Fibroblast of upper back skin (primary cell): Measurements from ENCODE around the gene TNFRSF9.
"Not testable (repeated sequence)": the region's sequence is repeated elsewhere in the genome, so short reads cannot be mapped to it uniquely, and the experiment has no call there.

Experiments
- DNase-seq: peaks from one replicate; pipeline ENCODE4 v3.0.0-alpha.2; 2013

Gene TNFRSF9

DNA sequence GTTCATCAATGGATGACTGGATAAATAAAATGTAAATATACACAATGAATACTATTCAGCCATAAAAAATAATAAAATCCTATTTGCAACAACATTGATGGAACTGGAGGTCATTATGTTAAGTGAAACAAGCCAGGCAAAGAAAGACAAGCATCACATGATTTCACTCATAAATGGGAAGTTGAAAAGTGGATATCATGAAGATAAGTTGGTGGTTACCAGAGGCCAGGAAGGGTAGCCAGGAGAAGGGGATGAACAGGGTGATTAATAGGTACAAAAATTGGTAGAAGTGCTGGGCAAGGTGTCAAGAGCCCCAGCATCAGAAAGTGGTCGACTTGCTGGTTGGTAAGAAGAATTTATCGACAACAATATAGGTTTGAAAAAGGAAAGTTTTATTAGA, 19.5 kb upstream of the TNFRSF9 start:
- no peak for DNase-seq

DNA sequence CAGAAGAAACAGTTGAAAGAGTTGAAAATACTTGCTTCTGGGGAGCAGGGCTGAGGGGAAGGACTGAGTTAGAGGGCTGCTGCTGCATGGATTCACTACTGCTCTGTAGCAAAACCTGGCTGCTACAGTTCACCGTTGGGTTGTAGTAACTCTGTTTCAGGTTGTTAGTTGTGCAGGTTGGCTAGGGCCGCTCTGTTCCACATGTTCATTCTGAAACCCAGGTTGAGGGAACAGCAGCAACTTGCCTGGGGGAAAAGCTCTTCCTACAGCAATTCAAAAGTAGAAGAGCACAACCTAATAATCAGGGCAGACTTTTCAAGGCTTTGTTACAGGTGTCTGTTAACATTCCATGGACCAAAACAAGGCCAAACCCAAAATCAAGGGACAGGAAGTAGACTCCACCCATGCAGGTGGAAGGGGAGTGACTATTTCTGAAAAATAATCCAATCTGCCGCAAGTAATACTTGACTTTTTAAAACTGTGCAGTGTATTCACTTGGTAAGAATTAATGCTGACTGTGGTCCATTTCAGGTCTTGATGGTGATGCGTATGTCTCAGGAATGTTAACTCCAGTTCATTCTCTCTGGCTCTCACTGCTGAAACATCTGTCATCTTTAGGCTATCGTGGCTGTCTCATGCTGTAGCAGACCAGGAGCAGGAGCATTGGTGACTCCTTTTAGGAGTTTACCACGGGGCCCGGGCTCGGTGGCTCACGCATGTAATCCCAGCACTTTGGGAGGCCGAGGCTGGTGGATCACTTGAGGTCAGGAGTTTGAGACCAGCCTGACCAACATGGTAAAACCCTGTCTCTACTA, 15.8 kb upstream of the TNFRSF9 start:
- DNase-seq, result peak; percentile 76

- no peak for DNase-seq
These were observed 14.0 kb upstream of the TNFRSF9 start for GRCh38 chr1:7954683-7955082.

GRCh38 chr1:7953850-7954609, 13.4 kb upstream of the TNFRSF9 start:
- DNase-seq, result peak; percentile 80

DNA sequence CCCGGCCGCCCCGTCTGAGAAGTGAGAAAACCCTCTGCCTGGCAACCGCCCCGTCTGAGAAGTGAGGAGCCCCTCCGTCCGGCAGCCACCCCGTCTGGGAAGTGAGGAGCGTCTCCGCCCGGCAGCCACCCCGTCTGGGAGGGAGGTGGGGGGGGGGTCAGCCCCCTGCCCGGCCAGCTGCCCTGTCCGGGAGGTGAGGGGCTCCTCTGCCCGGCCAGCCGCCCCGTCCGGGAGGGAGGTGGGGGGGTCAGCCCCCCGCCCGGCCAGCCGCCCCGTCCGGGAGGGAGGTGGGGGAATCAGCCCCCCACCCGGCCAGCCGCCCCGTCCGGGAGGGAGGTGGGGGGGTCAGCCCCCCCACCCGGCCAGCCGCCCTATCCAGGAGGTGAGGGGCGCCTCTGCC, 12.2 kb upstream of the TNFRSF9 start:
- DNase-seq, result not testable (repeated sequence)

- peak; percentile 97 for DNase-seq
These were observed 8.3 kb upstream of the TNFRSF9 start for GRCh38 chr1:7948960-7949359.

DNA sequence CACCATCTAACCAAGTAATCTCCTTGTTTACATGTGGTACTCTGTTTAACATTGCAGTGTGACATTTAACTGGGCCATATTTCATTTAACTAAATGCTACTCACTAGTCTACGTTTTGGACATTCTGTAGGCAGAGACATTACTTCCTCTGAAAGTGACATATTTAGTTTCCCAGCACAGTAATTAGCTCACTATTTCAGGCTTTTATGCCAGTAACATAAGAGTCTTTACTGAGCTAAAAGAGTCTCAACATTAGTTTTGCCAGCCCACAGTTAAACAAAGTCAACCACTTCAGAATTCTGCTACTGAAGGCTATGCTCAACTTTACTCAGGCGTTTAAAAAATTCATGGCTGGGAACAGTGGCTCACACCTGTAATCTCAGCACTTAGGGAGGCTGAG, 2.6 kb upstream of the TNFRSF9 start:
- no peak for DNase-seq

DNA sequence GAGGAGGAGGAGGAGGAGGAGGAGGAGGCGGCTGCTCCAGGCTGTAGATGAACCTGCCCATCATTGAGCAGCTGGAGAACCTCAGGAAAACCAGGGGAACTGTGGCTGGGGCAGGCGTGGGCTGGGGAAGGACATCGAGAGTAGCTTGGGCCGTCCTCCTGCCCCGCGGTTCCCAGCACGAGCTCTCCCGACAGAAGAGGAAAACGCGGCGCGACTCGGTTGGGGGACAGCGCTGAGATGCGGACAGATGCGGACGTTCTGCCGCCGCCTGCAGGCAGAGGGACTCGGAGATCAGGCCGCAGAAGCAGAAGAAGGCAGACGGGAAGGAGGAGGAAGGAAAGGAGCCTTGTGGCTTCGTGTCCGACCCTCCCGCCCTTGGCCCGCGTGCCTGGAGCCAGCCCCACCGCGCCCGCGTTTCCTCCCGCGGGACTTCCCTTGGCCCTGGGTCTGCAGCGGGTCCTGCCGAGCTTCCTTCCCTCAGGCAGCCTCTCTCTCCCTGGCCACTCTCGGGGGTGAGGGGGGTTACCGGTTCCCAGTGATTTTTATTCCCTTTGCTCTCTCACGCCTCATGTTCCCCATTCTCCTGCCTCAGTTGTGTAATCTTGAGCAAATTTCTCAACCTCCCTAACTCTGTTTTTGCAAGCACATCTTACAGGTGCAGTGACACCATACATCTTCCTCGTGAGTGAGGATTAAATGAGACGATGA, 1.7 kb upstream of the TNFRSF9 start:
- peak; percentile 43 for DNase-seq

- DNase-seq, result peak; percentile 26
These were observed 776 bp upstream of the TNFRSF9 start for GRCh38 chr1:7941437-7941793.

DNA sequence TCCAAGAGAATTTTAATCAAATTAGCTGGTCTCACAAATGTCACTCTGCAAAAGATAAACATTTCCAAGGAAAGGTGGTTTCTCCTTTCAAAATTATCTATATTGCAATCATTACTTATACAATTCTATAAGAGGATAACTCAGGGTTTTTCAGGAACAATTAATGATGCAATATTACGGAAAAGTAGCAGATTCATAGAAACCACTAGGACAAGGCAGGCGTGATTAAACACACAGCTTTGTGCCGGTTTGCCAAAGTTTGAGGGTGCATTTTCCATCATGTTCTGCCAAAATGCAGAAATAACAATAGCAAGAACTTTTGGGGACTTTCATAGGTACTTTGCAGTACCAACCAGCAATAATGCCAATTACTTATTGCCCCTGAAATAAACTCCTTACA, 605 bp downstream of the TNFRSF9 start:
- DNase-seq, result peak; percentile 5

GRCh38 chr1:7938070-7938469, 2.6 kb downstream of the TNFRSF9 start:
- no peak for DNase-seq

DNA sequence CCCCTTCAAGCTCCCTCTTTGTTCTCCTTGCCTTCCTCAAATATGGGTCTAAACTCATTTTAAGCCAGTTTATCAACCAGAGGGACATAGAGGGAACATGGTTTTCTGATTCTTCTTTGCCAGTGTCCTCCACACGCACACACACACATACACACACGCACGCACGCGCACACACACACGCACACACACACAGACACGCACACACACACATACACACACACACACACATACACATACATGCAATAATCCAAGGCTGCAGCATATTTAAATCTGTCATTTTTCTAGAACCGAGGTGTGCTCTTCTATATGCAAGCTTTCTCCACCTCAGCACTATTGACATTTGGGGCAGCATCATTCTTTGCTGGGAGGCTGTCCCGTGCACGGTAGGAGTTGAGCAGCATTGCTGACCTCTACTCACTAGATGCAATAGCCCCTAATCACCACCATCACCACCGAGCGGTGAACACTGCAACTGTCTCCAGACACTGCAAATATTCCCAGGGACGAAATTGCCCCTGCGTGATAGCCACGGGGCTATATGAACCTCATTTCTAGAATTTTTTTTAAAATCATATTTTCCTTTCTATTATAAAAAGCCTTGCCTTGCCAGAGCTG, 8.0 kb downstream of the TNFRSF9 start:
- no peak for DNase-seq

- DNase-seq, result no peak
These were observed 9.2 kb downstream of the TNFRSF9 start for GRCh38 chr1:7931446-7931812.

DNA sequence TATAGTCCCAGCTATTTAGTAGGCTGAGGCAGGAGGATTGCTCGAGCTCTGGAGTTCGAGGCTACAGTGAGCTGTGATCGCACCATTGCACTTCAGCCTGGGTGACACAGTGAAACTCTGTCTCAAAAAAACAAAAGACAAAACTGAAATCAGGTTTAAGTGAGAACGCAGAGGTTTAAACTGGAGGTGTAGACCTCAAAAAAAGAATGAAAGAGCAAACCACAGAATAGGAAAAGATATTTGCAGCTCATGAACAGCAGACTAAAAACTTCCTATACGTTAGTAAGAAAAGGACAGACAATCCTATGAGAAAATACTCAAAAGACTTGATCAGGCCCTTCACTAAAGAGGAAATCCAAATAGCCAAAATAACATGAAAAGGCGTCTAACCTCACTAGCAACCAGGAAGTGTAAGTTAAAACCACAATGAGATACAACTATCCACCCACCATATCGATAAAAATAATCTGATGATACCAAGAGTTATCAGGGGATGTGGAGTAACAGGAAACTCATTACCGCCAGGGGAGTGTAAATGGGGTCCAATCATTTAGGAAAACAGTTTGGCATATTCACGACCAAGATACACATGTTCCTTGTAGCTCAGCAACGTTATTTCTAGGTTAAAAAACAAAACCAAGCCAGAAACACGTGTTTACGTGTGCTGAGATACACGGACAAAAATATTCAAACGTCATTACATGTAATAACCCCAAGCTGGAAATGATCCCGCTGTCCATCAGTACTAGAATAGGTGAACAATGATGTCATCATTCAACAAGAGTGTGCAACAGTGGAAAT, 9.8 kb downstream of the TNFRSF9 start:
- no peak for DNase-seq

- DNase-seq, result no peak
These were observed 11.0 kb downstream of the TNFRSF9 start for GRCh38 chr1:7929637-7930036.

DNA sequence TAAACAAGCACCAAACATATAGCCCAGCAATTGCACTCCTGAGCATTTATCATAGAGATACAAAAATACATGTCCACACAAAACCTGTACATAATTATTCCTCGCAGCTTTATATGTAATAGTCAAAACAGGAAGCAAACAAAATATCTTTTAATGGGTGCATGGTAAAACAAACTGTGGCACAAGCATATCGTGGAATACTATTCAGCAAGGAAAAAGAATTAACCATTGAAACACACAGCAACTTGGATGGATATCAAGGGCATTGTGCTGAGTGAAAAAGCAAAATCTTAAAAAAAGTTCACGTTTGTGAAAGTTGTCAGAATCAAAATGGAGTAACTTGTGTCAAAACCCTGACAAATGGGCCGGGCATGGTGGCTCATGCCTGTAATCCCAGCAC, 12.4 kb downstream of the TNFRSF9 start:
- DNase-seq, result no peak

DNA sequence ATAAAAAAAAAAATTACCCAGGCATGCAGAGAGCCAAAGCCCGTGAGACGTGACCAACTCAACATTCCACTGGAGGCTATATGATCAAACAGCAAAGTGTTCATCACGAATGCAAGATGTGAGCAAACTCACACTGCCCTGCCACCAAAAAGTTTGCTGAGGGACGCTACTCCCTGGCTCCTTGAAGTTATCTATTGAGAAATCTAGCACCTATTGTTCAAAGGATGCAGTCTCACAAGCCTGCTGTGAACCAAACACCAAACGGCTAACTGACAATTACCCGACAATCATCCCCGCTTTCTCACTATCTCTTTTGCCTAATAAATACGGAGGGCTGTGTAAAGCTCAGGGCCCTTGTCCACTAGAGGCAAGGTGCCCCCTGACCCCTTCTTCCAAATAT, 13.6 kb downstream of the TNFRSF9 start:
- DNase-seq, result not testable (repeated sequence)

GRCh38 chr1:7922301-7922700, 18.3 kb downstream of the TNFRSF9 start:
- DNase-seq, result peak; percentile 63

DNA sequence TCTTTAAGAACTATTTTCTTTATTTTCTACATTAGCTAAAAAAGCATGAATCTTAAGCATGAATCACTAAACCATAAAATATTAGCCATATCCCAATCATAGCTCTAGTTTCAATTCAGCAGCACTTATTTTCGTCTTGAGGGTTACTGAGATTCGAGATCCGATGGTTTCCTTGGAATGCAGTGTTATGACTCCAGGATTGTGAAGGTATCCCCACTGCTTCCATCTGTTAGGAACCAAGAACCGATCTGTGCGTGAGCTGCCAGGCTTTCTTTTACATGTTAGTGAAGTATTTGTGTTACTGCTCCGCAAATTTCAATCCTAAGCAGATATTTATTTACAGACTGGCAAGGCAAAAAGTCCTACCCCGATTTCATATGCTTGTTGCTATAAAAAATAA, 18.8 kb downstream of the TNFRSF9 start:
- DNase-seq, result peak; percentile 81

GRCh38 chr1:7919880-7920279, 20.8 kb downstream of the TNFRSF9 start:
- no peak for DNase-seq

- DNase-seq, result not testable (repeated sequence)
These were observed 22.7 kb downstream of the TNFRSF9 start for GRCh38 chr1:7917971-7918370.

DNA sequence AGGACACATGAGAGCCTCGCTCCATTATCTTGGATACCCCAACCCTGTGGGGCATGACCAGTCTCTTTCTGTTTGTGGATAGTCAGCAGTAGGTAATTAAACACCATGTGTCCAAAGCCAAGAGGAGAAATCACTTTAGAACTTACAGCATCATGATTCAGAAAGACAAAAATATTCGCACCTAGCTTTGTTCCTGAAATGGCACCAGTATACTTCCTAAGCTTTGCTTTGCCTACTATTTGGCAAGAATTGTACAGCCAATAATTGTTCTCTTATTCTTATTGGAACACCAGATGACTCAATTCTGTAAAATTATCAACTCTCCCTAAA, 24.2 kb downstream of the TNFRSF9 start:
- no peak for DNase-seq
